A673 (cell line): ENCODE measurements around the gene DES. TPM values are rescaled to one million over a fixed set of nuclear protein-coding genes. Genes with fewer than 3 reads are reported as not detected.

Experiments
- BruUV-seq: library from RNA; stranded (reverse); fragments of 400-500 nt; replicated peaks from 2 replicates; lab custom pipeline; 2021; lab: Mats Ljungman, UMichigan
- CTCF ChIA-PET: fragments of 300-600 bp; sonication (Branson Sonifier 250); formaldehyde crosslinking; loops from one replicate; lab custom pipeline; 2022; ENCODE audit warnings: antibody characterized with exemption; lab: Charles Lee
- POLR2A ChIA-PET: fragments of 300-600 bp; sonication (Branson Sonifier 250); formaldehyde crosslinking; loops from one replicate; lab custom pipeline; 2022; ENCODE audit warnings: antibody characterized with exemption; ENCODE audit not compliant: low non-redundant PET; lab: Charles Lee
- DNase-seq: peaks from one replicate; pipeline ENCODE4 v3.0.0-alpha.2; 2015; ENCODE audit warnings: low spot score
- H3K27ac ChIP-seq: fragments of 200-600 bp; sonication (generic); 2 replicates; pipeline ENCODE4 v1.5.1; 2016; ENCODE audit warnings: mixed run types, low read depth, mild to moderate bottlenecking, mixed read lengths, antibody characterized with exemption, low read length; ENCODE audit not compliant: poor library complexity, severe bottlenecking
- H3K27me3 ChIP-seq: fragments of 200-600 bp; sonication (generic); replicated peaks from 2 replicates; pipeline ENCODE4 v1.6.1; 2017; ENCODE audit warnings: mixed run types, low read depth, mild to moderate bottlenecking, mixed read lengths, antibody characterized with exemption, low read length; ENCODE audit not compliant: insufficient read depth, poor library complexity
- H3K36me3 ChIP-seq: fragments of 200-600 bp; sonication (generic); 2 replicates; pipeline ENCODE4 v1.6.1; 2016; ENCODE audit warnings: mixed run types, mild to moderate bottlenecking, mixed read lengths, antibody characterized with exemption, low read length; ENCODE audit not compliant: insufficient read depth, poor library complexity, severe bottlenecking
- H3K4me1 ChIP-seq: fragments of 200-600 bp; sonication (generic); 2 replicates; pipeline ENCODE4 v1.6.1; 2017; ENCODE audit warnings: mixed run types, mild to moderate bottlenecking, mixed read lengths, antibody characterized with exemption, low read length; ENCODE audit not compliant: insufficient read depth, poor library complexity, severe bottlenecking
- H3K4me3 ChIP-seq: fragments of 200-600 bp; sonication (generic); 2 replicates; pipeline ENCODE4 v1.5.1; 2016; ENCODE audit warnings: low read depth, mixed run types, mild to moderate bottlenecking, mixed read lengths, low read length; ENCODE audit not compliant: poor library complexity, severe bottlenecking
- H3K9me3 ChIP-seq: fragments of 200-600 bp; sonication (generic); 2 replicates; pipeline ENCODE4 v1.6.1; 2016; ENCODE audit warnings: mixed run types, low read depth, mild to moderate bottlenecking, mixed read lengths, antibody characterized with exemption, low read length; ENCODE audit not compliant: poor library complexity, severe bottlenecking
- EZH2 ChIP-seq: fragments of 200-600 bp; sonication (generic); IDR thresholded peaks from 2 replicates; pipeline ENCODE4 v1.6.1; 2017; ENCODE audit warnings: borderline replicate concordance, low read depth, mild to moderate bottlenecking, mixed read lengths, antibody characterized with exemption, low read length; ENCODE audit not compliant: poor library complexity, severe bottlenecking
- intact Hi-C: fragments of 100-400 bp; cut with micrococcal nuclease; formaldehyde crosslinking; loops from one replicate; pipeline ENCODE4 v1.10.0; 2022; ENCODE audit not compliant: unreplicated experiment
- total RNA-seq: library from RNA; stranded (reverse); gene quantifications from 2 replicates; pipeline ENCODE4 v1.2.3, GENCODE V29; 2021
- TF ChIP-seq, protein P1 (sequence below): fragments of 300-800, 200-600 bp; sonication (generic); conservative IDR thresholded peaks from 2 replicates; pipeline ENCODE4 v1.5.1; 2017; ENCODE audit warnings: low read depth, mild to moderate bottlenecking, antibody characterized with exemption, low read length, moderate library complexity, mixed read lengths

The DES gene
- total RNA-seq, 1 experiment from 2014 or later: not detected

DNA sequence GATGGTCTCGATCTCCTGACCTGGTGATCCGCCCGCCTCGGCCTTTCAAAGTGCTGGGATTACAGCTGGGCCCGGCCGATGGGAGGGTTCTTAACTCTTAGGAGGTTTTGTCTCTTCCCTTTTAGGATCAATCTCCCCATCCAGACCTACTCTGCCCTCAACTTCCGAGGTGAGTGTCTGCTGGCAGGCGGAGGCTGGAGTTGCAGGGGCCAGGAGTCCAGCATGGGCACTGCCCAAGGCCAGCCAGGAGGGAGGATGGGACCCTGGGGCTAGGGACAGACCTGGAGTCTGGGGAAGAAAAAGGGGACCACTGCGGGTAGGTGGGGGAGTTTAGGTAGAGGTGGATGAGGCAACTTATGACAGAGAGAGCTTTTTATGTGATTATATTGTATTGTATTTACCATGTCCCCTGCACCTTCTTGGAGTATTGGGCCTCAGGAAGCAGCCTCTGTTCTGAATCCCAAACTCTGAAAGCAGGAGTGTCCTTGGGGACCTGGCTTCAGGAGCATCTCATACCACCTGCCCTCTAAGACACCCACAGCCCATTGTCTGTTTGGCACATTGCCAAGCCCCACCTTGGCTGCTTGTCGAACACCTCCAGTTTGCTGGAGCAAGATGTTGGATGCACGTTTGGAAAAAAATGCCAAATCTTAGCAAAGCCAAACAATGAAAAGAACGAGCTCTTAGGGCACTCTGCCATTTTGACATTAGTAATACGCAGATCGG is 5.6 kb downstream of the DES start:
- CTCF ChIA-PET: no interaction called here
- intact Hi-C loops: no loop called here
- BruUV-seq: no TSS peak
- H3K27me3 ChIP-seq: no peaks in the 10 kb centered on the region
- H3K4me1 ChIP-seq: no peaks in the 10 kb centered on the region
- H3K27ac ChIP-seq: no peak overlapping the region
- H3K9me3 ChIP-seq: no peaks in the 10 kb centered on the region
- no peak for DNase-seq
- POLR2A ChIA-PET: no interaction called here
- H3K36me3 ChIP-seq: no peaks in the 10 kb centered on the region
- no peak overlapping the region for H3K4me3 ChIP-seq
- TF ChIP-seq, protein P1, sequence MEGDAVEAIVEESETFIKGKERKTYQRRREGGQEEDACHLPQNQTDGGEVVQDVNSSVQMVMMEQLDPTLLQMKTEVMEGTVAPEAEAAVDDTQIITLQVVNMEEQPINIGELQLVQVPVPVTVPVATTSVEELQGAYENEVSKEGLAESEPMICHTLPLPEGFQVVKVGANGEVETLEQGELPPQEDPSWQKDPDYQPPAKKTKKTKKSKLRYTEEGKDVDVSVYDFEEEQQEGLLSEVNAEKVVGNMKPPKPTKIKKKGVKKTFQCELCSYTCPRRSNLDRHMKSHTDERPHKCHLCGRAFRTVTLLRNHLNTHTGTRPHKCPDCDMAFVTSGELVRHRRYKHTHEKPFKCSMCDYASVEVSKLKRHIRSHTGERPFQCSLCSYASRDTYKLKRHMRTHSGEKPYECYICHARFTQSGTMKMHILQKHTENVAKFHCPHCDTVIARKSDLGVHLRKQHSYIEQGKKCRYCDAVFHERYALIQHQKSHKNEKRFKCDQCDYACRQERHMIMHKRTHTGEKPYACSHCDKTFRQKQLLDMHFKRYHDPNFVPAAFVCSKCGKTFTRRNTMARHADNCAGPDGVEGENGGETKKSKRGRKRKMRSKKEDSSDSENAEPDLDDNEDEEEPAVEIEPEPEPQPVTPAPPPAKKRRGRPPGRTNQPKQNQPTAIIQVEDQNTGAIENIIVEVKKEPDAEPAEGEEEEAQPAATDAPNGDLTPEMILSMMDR: no peak
- TF ChIP-seq EZH2: no peak

DNA sequence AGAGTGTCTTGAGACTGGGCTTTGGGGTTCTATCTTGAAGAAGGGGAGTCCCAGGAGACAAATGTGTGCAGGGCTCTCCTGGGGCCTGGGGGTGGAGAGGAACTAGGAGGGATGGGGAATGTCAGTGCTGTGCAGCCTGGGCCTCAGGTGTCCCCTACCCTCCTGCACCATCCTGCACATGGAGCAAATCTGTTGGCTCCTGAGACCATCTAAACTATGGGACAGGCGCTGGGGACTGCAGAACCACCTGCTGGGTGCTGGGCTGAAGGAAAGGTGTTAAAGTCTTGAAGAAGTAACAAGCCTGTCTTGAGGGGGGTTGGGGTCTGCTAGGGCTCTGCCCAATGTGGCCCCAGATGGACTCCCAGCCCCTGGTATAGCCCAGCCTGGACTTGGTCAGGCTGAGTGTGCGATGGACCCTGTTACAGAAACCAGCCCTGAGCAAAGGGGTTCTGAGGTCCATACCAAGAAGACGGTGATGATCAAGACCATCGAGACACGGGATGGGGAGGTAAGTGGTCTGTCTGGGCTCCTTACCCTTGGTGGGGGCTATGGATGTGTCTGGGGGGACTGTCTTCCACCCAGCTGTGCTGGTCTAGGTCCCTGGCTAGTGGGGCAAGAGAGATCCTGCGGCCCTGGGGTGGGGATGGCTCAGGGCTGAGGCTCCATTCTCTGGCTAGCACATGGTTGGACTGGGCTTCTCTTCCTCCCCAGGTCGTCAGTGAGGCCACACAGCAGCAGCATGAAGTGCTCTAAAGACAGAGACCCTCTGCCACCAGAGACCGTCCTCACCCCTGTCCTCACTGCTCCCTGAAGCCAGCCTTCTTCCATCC is 7.3 kb downstream of the DES start:
- Histone ChIP-seq H3K4me3 (no peak overlapping the region), H3K27me3 (no peaks in the 10 kb centered on the region), H3K9me3 (no peaks in the 10 kb centered on the region), H3K4me1 (no peaks in the 10 kb centered on the region), H3K36me3 (no peaks in the 10 kb centered on the region), H3K27ac (no peak overlapping the region)
- CTCF ChIA-PET: no interaction called here
- no peak for TF ChIP-seq EZH2
- TF ChIP-seq, protein P1: no peak
- BruUV-seq: no TSS peak
- POLR2A ChIA-PET: no interaction called here
- DNase-seq: no peak
- intact Hi-C loops: no loop called here

DNA sequence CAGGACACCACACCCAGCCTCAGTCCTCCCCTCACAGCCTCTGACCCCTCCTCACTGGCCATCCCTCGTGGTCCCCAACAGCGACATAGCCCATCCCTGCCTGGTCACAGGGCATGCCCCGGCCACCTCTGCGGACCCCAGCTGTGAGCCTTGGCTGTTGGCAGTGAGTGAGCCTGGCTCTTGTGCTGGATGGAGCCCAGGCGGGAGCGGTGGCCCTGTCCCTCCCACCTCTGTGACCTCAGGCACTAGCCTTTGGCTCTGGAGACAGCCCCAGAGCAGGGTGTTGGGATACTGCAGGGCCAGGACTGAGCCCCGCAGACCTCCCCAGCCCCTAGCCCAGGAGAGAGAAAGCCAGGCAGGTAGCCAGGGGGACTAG is 7.9 kb downstream of the DES start:
- no TSS peak for BruUV-seq
- Histone ChIP-seq H3K9me3 (no peaks in the 10 kb centered on the region), H3K27ac (no peak overlapping the region), H3K36me3 (no peaks in the 10 kb centered on the region), H3K4me3 (no peak overlapping the region), H3K27me3 (no peaks in the 10 kb centered on the region), H3K4me1 (peaks cover 4% of the 10 kb centered on the region)
- no peak for DNase-seq
- TF ChIP-seq, protein P1: no peak
- TF ChIP-seq EZH2: no peak
- intact Hi-C loops: no loop called here
- POLR2A ChIA-PET: no interaction called here
- CTCF ChIA-PET: no interaction called here
